HUDEP-2 (cell line): ENCODE measurements around the gene TREM1.
"Not testable (repeated sequence)": the region's sequence is repeated elsewhere in the genome, so short reads cannot be mapped to it uniquely, and the experiment has no call there.

Experiments
- DNase-seq, 76 experiments: peaks; one replicate each; lab custom pipeline; 2025; ENCODE audit not compliant: unreplicated experiment in 76 of 76; lab: John Stamatoyannopoulos, UW

Gene TREM1

GRCh38 chr6:41298785-41299502 lies 12.5 kb upstream of the TREM1 start:
- DNase-seq, result no peak

GRCh38 chr6:41297248-41297647 lies 10.8 kb upstream of the TREM1 start:
- not testable (repeated sequence) for DNase-seq

- DNase-seq, result peak in 2 of 76 experiments; percentile 7 to 9
Observed at GRCh38 chr6:41294214-41294872, 7.9 kb upstream of the TREM1 start.

- no peak for DNase-seq
Observed at GRCh38 chr6:41291717-41292116, 5.2 kb upstream of the TREM1 start.

GRCh38 chr6:41289815-41290214 lies 3.3 kb upstream of the TREM1 start:
- no peak for DNase-seq

GRCh38 chr6:41288754-41289129 lies 2.3 kb upstream of the TREM1 start:
- DNase-seq, result no peak

GRCh38 chr6:41288030-41288753 lies 1.7 kb upstream of the TREM1 start:
- DNase-seq, result no peak

- DNase-seq, result no peak
Observed at GRCh38 chr6:41284726-41285125, 1.8 kb downstream of the TREM1 start.

GRCh38 chr6:41283600-41283999 lies 2.9 kb downstream of the TREM1 start:
- DNase-seq, result no peak

- no peak for DNase-seq
Observed at GRCh38 chr6:41280381-41281057, 6.0 kb downstream of the TREM1 start.

GRCh38 chr6:41278699-41279405 lies 7.6 kb downstream of the TREM1 start:
- DNase-seq, result peak in 74 of 76 experiments; percentile 15 to 96 (median 82)

GRCh38 chr6:41277605-41278004 lies 8.9 kb downstream of the TREM1 start:
- no peak for DNase-seq

GRCh38 chr6:41275489-41275888 lies 11.0 kb downstream of the TREM1 start:
- no peak for DNase-seq

- no peak for DNase-seq
Observed at GRCh38 chr6:41274256-41274655, 12.2 kb downstream of the TREM1 start.

GRCh38 chr6:41273714-41274113 lies 12.8 kb downstream of the TREM1 start:
- DNase-seq, result no peak

- no peak for DNase-seq
Observed at GRCh38 chr6:41272591-41273240, 13.8 kb downstream of the TREM1 start.

GRCh38 chr6:41271901-41272395 lies 14.5 kb downstream of the TREM1 start:
- no peak for DNase-seq

- no peak for DNase-seq
Observed at GRCh38 chr6:41269716-41270115, 16.8 kb downstream of the TREM1 start.

GRCh38 chr6:41269166-41269565 lies 17.3 kb downstream of the TREM1 start:
- DNase-seq, result no peak

GRCh38 chr6:41268478-41268877 lies 18.0 kb downstream of the TREM1 start:
- no peak for DNase-seq
